IPS DF 6.9 (cell line): ENCODE results near the gene MIEF2.
A peak's percentile ranks its signal among the peaks of the same experiment; 100 is the strongest.

Source experiments
- DNase-seq: peaks from one replicate; pipeline ENCODE4 v3.0.0-alpha.2; 2013; ENCODE audit warnings: low read depth, low spot score
- H3K27ac ChIP-seq: one replicate; pipeline ENCODE4 v1.5.1; 2013; ENCODE audit warnings: low read length, control low read depth
- H3K27me3 ChIP-seq: 2 replicates; pipeline ENCODE4 v1.6.1; 2013; ENCODE audit warnings: mild to moderate bottlenecking, low read length; ENCODE audit not compliant: control insufficient read depth, insufficient read depth
- H3K36me3 ChIP-seq: 2 replicates; pipeline ENCODE4 v1.6.1; 2013; ENCODE audit warnings: low read length; ENCODE audit not compliant: control insufficient read depth, insufficient read depth
- H3K4me1 ChIP-seq: 2 replicates; pipeline ENCODE4 v1.6.1; 2013; ENCODE audit warnings: low read length; ENCODE audit not compliant: control insufficient read depth, insufficient read depth
- H3K4me3 ChIP-seq: 2 replicates; pipeline ENCODE4 v1.5.1; 2013; ENCODE audit warnings: mild to moderate bottlenecking, low read length
- H3K9me3 ChIP-seq: 2 replicates; pipeline ENCODE4 v1.6.1; 2013; ENCODE audit warnings: low read length, inconsistent platforms; ENCODE audit not compliant: control insufficient read depth, insufficient read depth
- WGBS: extraction: QIAGEN DNeasy Blood & Tissue Kit; methylation state at CpG from one replicate; pipeline ENCODE4 v1.1.7; 2013; ENCODE audit warnings: mixed read lengths, missing lambda C conversion rate; ENCODE audit not compliant: insufficient read length, insufficient coverage; 5-methylcytosine and 5-hydroxymethylcytosine counted together

The MIEF2 gene

DNA sequence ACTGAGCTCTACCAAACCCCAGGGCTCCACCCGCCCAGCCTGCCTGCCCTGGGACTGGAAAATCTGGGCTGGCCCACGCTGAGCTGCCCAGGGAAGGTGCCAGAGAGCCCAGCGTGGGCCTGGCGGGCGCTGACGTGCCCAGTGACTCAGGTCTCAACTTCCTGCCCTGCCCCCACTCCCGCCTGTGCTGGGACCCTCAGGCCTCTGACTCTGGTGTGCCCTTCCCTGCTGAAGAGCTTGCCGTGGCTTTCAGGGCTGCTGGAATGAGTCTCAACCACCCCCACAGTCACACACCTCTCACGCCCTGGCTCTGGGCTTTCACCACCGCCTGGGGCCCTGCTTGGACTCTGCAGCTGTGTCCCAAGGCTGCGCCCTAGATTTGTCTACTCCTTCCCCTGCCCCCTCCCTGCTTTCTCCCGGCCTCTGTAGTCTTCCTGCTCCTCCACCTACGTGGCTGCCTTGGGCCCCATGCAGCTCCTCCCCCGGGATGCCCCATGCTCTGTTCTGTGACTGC lies 24.7 kb upstream of the MIEF2 start:
- no peaks in the 10 kb centered on the region for H3K27me3 ChIP-seq
- no peak overlapping the region for H3K27ac ChIP-seq
- no peak for DNase-seq
- WGBS = no CpG with 5 or more reads among the region's 14 CpGs
- H3K4me1 ChIP-seq = 0 out of 2 replicates have a peak, but pooled peaks cover under 1% of the 10 kb centered on the region
- no peak overlapping the region for H3K4me3 ChIP-seq
- peaks cover 48% of the 10 kb centered on the region for H3K36me3 ChIP-seq
- no peaks in the 10 kb centered on the region for H3K9me3 ChIP-seq

DNA sequence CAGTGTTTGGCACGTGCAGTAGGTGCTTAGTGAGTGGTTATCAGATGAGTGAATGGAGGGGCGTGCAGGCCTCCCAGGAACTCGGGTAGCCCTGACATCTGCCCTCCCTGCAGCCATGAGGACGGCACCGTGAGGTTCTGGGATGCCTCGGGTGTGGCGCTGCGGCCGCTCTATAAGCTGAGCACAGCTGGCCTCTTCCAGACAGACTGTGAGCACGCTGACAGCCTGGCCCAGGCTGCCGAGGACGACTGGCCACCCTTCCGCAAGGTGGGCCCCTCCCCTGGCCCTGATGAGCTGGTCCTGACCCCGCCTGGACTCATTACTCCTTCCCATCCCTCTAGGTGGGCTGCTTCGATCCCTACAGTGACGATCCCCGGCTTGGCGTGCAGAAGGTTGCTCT lies 24.0 kb upstream of the MIEF2 start:
- no peaks in the 10 kb centered on the region for H3K4me1 ChIP-seq
- H3K36me3 ChIP-seq = peaks cover 53% of the 10 kb centered on the region
- no CpG with 5 or more reads among the region's 18 CpGs for WGBS
- H3K27me3 ChIP-seq = no peaks in the 10 kb centered on the region
- no peak for DNase-seq
- H3K4me3 ChIP-seq = no peak overlapping the region
- H3K27ac ChIP-seq = no peak overlapping the region
- no peaks in the 10 kb centered on the region for H3K9me3 ChIP-seq

DNA sequence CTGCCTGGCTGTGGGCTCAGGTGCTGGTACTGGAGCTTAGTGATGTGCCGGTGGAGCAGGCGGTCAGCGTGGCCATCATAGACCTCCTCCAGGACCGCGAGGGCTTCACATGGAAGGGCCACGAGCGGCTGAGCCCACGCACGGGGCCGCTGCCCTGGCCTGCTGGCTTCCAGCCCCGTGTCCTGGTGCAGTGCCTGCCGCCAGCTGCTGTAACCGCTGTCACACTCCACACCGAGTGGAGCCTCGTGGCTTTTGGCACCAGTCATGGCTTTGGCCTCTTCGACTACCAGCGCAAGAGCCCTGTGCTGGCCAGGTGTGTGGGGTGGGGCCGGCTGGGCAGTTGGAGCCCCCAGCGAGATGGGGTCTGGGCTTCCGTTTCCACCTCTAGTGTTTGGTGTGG lies 23.0 kb upstream of the MIEF2 start:
- Histone ChIP-seq H3K27me3 (no peaks in the 10 kb centered on the region), H3K4me1 (no peaks in the 10 kb centered on the region), H3K27ac (no peak overlapping the region), H3K4me3 (no peak overlapping the region), H3K9me3 (no peaks in the 10 kb centered on the region), H3K36me3 (peaks cover 59% of the 10 kb centered on the region)
- DNase-seq = no peak
- no CpG with 5 or more reads among the region's 20 CpGs for WGBS

DNA sequence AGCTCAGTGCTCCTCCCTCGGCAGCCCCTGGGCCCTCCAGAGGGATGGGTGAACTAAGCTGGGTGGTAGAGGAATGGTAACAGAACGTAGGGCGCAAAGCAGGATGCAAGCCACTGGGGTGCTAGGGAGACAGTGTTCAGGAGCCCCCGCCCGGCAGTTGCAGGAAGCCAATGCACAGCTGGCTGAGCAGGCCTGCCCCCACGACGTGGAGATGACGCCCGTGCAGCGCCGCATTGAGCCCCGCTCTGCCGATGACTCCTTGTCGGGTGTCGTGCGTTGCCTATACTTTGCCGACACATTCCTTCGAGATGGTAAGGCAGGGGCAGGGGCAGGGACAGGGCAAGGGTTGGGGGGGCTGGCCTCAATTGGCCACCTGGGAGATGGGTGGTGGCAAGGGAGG lies 22.2 kb upstream of the MIEF2 start:
- H3K27ac ChIP-seq = no peak overlapping the region
- DNase-seq = no peak
- H3K4me1 ChIP-seq = no peaks in the 10 kb centered on the region
- no peaks in the 10 kb centered on the region for H3K9me3 ChIP-seq
- H3K27me3 ChIP-seq = no peaks in the 10 kb centered on the region
- H3K36me3 ChIP-seq = peaks cover 63% of the 10 kb centered on the region
- no peak overlapping the region for H3K4me3 ChIP-seq
- WGBS = no CpG with 5 or more reads among the region's 18 CpGs

DNA sequence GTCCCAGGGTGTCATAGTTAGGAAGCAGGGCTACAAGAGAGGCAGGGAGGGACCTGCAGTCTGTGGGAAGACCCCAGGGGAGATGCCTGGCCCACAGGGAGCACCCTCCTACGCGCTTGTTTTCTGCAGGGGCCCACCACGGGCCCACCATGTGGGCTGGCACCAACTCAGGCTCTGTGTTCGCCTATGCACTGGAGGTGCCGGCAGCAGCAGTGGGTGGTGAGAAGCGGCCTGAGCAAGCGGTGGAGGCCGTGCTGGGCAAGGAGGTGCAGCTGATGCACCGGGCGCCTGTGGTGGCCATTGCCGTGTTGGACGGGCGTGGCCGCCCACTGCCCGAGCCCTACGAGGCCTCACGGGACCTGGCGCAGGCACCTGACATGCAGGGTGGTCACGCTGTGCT lies 20.0 kb upstream of the MIEF2 start:
- no peaks in the 10 kb centered on the region for H3K27me3 ChIP-seq
- no peaks in the 10 kb centered on the region for H3K4me1 ChIP-seq
- no peak overlapping the region for H3K4me3 ChIP-seq
- no peaks in the 10 kb centered on the region for H3K9me3 ChIP-seq
- no peak overlapping the region for H3K27ac ChIP-seq
- DNase-seq = no peak
- no CpG with 5 or more reads among the region's 19 CpGs for WGBS
- H3K36me3 ChIP-seq = peaks cover 60% of the 10 kb centered on the region

DNA sequence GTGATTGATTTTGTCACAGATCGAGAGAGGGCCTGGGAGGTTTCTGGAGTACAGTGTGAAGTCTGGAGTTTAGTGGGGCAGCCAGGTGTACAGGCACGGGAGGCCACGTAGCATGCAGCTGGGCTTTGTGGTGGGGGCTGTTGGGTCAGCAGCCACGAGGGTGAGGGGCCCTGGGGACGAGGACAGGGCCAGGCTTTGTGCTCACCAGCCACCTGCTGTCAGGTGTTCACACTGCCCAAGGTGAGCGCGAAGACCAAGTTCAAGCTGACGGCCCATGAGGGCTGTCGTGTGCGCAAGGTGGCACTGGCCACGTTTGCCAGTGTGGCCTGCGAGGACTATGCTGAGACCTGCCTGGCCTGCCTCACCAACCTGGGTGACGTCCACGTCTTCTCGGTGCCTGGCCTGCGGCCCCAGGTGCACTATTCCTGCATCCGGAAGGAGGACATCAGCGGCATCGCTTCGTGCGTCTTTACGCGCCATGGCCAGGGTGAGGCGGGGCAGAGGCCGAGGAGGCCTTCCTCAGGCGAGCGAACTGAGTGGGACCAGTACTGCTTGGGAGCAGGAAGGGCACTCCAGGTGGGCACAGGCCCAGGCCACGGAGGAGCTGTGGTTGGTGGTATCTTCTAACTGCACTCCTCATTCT lies 19.1 kb upstream of the MIEF2 start:
- no peak overlapping the region for H3K27ac ChIP-seq
- WGBS = no CpG with 5 or more reads among the region's 28 CpGs
- H3K4me1 ChIP-seq = peaks cover 5% of the 10 kb centered on the region
- H3K27me3 ChIP-seq = no peaks in the 10 kb centered on the region
- H3K36me3 ChIP-seq = peaks cover 60% of the 10 kb centered on the region
- no peak overlapping the region for H3K4me3 ChIP-seq
- no peak for DNase-seq
- H3K9me3 ChIP-seq = no peaks in the 10 kb centered on the region

DNA sequence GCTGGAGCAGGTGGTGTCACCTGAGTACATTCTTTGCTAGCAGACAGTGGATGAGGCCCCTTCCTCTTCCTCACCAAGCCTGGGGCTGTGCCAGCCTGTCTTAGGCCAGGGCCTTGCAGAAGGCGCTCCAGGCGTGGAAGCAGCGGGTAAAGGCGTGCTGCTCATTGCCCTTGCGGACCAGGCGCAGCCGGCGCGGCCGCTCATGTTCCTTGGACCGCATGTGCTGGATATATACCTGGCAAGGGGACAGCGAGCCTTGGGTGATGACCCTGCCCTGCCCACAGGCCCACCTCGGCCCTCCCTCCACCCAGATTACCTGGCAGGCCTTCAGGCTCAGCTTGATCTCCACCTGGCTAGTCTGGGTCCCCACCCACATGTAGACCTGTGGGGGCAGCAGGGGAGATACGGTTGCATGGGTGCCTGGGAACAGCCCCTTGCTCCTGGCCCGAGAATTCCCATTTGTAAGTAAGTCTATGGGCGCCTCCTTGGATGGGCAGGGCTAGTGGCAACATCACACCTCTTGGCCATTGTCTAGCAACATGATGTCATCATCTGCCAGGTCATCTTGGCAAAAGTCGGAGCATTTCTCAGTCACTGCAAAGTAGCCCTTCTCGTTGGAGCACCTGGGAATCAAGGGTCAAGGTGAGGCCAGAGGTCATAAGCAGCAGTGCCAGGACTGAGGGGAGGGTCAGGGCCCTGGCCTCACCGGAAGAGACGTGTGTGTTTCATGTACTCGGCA lies 15.3 kb upstream of the MIEF2 start:
- Histone ChIP-seq H3K4me3 (no peak overlapping the region), H3K27me3 (no peaks in the 10 kb centered on the region), H3K27ac (no peak overlapping the region), H3K36me3 (peaks cover 43% of the 10 kb centered on the region), H3K9me3 (no peaks in the 10 kb centered on the region), H3K4me1 (peaks cover 9% of the 10 kb centered on the region)
- no peak for DNase-seq
- WGBS = no CpG with 5 or more reads among the region's 21 CpGs

DNA sequence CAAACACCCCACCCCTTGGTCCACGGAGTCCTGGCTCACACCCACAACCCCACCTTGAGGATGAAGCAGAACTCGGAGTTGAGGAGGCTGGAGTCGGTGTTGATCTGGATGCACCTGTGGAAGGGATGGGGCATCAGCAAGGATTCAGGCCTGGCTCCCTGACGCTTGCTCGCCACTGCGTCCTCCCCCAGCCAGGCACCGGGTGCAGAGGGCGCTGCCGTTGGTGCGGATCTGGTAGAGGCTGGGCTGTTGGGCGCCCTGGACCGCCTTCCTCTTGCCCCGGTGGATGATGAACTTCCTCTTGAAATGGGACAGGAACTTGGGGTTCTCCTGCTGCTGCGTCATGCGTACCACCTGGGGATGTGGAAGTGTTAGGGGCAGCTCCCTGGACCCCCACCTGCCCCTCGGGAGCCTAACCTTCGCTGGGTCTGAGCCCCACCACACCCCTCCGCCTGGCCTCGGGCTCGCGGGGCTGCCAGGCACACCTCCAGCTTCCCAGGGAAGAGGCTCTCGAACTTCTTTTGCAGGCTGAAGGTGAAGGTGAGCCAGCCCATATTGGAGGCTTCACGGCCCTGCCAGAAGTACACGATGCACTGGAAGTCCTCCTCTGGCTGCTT lies 14.2 kb upstream of the MIEF2 start:
- H3K4me1 ChIP-seq = peaks cover 9% of the 10 kb centered on the region
- no peak overlapping the region; the same call in 1 of the 2 replicates for H3K4me3 ChIP-seq

DNA sequence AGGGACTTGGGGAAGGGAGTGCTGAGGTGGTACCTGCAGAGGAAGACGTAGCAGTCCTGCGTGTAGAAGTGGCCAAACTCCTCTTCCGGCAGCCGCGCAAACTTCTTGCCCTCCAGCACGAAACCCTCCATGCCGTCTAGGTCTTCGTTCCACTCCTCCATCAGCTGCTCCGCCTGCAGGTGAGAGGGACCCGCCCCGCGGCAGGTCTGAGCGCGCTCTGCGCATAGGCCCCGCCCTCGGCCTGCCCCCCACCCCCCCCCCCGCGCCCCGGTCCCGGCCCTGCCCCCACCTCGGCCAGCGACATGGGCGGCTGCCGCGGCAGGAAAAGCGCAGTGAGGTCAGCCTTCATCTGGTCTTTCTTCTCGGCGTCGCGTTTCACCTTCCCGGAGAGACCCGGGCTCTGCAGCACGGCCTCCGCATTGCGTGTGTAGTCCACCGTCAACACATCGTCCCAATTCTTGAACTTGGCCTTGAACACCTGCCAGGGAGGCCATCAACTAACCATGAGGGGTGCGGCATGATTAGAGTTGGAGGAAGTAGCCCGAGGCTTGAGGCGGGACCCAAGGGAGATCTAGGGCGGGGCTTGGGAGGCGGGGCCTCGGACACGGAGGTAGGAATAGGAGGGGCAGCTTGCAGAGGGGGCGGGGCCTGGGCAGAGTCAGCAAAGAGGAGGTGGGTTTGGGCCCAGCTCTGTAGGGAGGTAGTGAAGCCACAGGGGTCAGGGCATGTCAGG lies 13.4 kb upstream of the MIEF2 start:
- no peak overlapping the region for H3K27ac ChIP-seq

More for the DNA sequence above, 14.2 kb upstream of the MIEF2 start:
- H3K36me3 ChIP-seq = peaks cover 45% of the 10 kb centered on the region
- no peak overlapping the region for H3K27ac ChIP-seq
- no peak for DNase-seq
- no peaks in the 10 kb centered on the region for H3K9me3 ChIP-seq
- H3K27me3 ChIP-seq = no peaks in the 10 kb centered on the region
- no CpG with 5 or more reads among the region's 24 CpGs for WGBS

DNA sequence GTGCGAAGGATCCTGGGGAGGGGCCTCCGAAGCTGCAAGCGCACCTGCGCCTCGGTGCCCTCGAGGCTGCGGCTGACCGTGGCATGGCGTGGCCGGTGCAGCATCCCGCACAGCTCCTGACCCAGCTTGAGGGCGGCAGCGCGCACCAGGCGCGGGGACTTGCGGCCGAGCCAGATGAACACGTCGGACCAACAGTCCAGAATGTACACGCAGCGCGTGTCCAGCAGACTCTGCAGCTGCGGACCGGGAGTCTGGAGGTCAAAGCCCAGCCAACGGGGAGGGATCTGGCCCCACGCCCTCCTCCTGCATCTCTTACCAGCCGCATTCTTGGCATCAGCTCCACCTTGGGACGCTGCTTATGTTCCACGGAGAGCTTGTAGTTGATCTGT lies 12.9 kb upstream of the MIEF2 start:
- no peak overlapping the region for H3K27ac ChIP-seq
- peaks cover 48% of the 10 kb centered on the region for H3K36me3 ChIP-seq
- no CpG with 5 or more reads among the region's 30 CpGs for WGBS

More for the DNA sequence above, 13.4 kb upstream of the MIEF2 start:
- Histone ChIP-seq H3K4me3 (peak overlapping the region; percentile 46; the same call in 1 of the 2 replicates), H3K27me3 (no peaks in the 10 kb centered on the region), H3K36me3 (peaks cover 46% of the 10 kb centered on the region), H3K9me3 (no peaks in the 10 kb centered on the region), H3K4me1 (peaks cover 9% of the 10 kb centered on the region)
- no CpG with 5 or more reads among the region's 46 CpGs for WGBS
- DNase-seq = no peak

More for the DNA sequence above, 12.9 kb upstream of the MIEF2 start:
- DNase-seq = no peak
- Histone ChIP-seq H3K4me1 (peaks cover 9% of the 10 kb centered on the region), H3K9me3 (no peaks in the 10 kb centered on the region), H3K27me3 (no peaks in the 10 kb centered on the region), H3K4me3 (no peak overlapping the region)
